B cell (primary cell): ENCODE data around the gene PREP. TPM values are rescaled to one million over a fixed set of nuclear protein-coding genes. Genes with fewer than 3 reads are reported as not detected.

Experiments used
- ATAC-seq: fragments of 200-7000 bp; cut with Tn5 transposase; one replicate; pipeline ENCODE4 v1.10.0; 2021; ENCODE audit warnings: low read depth, mild to moderate bottlenecking, moderate number of reproducible peaks, moderate library complexity
- CTCF ChIA-PET: fragments of 350-600 bp; sonication (Branson Sonifier 250); formaldehyde crosslinking; loops from one replicate; lab custom pipeline; 2021; ENCODE audit warnings: antibody characterized with exemption, inconsistent platforms; lab: Charles Lee
- POLR2A ChIA-PET: fragments of 350-600 bp; sonication (Branson Sonifier 250); formaldehyde crosslinking; loops from one replicate; lab custom pipeline; 2021; ENCODE audit warnings: antibody characterized with exemption; lab: Charles Lee
- DNase-seq: peaks from one replicate; pipeline ENCODE4 v3.0.0; 2013
- H2AFZ ChIP-seq: 2 replicates; pipeline ENCODE4 v1.6.1; 2012; ENCODE audit warnings: mild to moderate bottlenecking, low read depth, low read length; ENCODE audit not compliant: insufficient read depth, poor library complexity, severe bottlenecking
- H3K27ac ChIP-seq, 2 donors: 1 replicate in 1 of 2; 2 replicates in 1 of 2; pipeline ENCODE4 v1.5.1; 2012 to 2013; ENCODE audit warnings: low read length in 2 of 2, mild to moderate bottlenecking in 2 of 2, moderate library complexity in 1 of 2
- H3K27me3 ChIP-seq, 4 experiments: fragments of 200-600 bp in 1 of 4; sonication (generic) in 1 of 4; replicated peaks in 1 of 4; 1 replicate in 2 of 4; 2 replicates in 2 of 4; pipeline versions ENCODE4 v1.6.1 to v1.7.0; 2013 to 2016; ENCODE audit warnings: low read length in 3 of 4, mild to moderate bottlenecking in 2 of 4, mixed read lengths in 1 of 4, moderate library complexity in 1 of 4; ENCODE audit not compliant: insufficient read depth in 4 of 4, control insufficient read depth in 3 of 4; ENCODE audit errors: control extremely low read depth in 1 of 4
- H3K36me3 ChIP-seq, 2 experiments: replicated peaks in 1 of 2; 1 replicate in 1 of 2; 2 replicates in 1 of 2; pipeline versions ENCODE4 v1.6.1 to v1.7.1; 2013; ENCODE audit warnings: low read length in 1 of 2; ENCODE audit not compliant: insufficient read depth in 2 of 2, control insufficient read depth in 1 of 2; ENCODE audit errors: control extremely low read depth in 1 of 2, extremely low read depth in 1 of 2
- H3K4me1 ChIP-seq, 2 donors: fragments of 200-600 bp in 1 of 2; sonication (generic) in 1 of 2; 1 replicate in 1 of 2; 2 replicates in 1 of 2; pipeline versions ENCODE4 v1.5.1 to v1.6.1; 2013 to 2017; ENCODE audit warnings: low read length in 2 of 2; ENCODE audit not compliant: control insufficient read depth in 2 of 2, insufficient read depth in 2 of 2
- H3K4me2 ChIP-seq: replicated peaks from 2 replicates; pipeline ENCODE3; 2012; ENCODE audit warnings: mild to moderate bottlenecking, low read depth, low read length; ENCODE audit not compliant: poor library complexity, severe bottlenecking
- H3K4me3 ChIP-seq, 5 experiments: fragments of 200-600 bp in 1 of 5; sonication (generic) in 1 of 5; 1 replicate in 3 of 5; 2 replicates in 2 of 5; pipeline versions ENCODE4 v1.5.1 to v1.7.0; 2011 to 2016; ENCODE audit warnings: low read length in 4 of 5, mild to moderate bottlenecking in 4 of 5, low read depth in 2 of 5, control low read depth in 1 of 5, moderate library complexity in 1 of 5; ENCODE audit not compliant: insufficient read depth in 1 of 5; ENCODE audit errors: control extremely low read depth in 1 of 5, extremely low read depth in 1 of 5
- H3K79me2 ChIP-seq: fragments of 200-600 bp; sonication (generic); one replicate; pipeline ENCODE4 v1.6.0; 2016; ENCODE audit warnings: low read length; ENCODE audit not compliant: control insufficient read depth, insufficient read depth
- H3K9ac ChIP-seq: fragments of 200-600 bp; sonication (generic); 2 replicates; pipeline ENCODE4 v1.6.1; 2017; ENCODE audit warnings: mild to moderate bottlenecking, low read length, moderate library complexity
- H3K9me3 ChIP-seq, 3 donors: one replicate each; pipeline versions ENCODE4 v1.6.1 to v1.7.1; 2013; ENCODE audit warnings: low read length in 2 of 3; ENCODE audit not compliant: control insufficient read depth in 2 of 3, insufficient read depth in 1 of 3; ENCODE audit errors: control extremely low read depth in 1 of 3
- H4K20me1 ChIP-seq: 2 replicates; pipeline ENCODE4 v1.6.0; 2012; ENCODE audit warnings: mild to moderate bottlenecking, low read length; ENCODE audit not compliant: insufficient read depth, control insufficient read depth, poor library complexity, severe bottlenecking
- H3K27ac Mint-ChIP-seq: one replicate; pipeline ENCODE4 v1.8.0; 2021; ENCODE audit warnings: mixed read lengths
- H3K27me3 Mint-ChIP-seq: one replicate; pipeline ENCODE4 v1.8.0; 2021; ENCODE audit warnings: mixed read lengths
- H3K4me1 Mint-ChIP-seq: one replicate; pipeline ENCODE4 v1.8.0; 2021; ENCODE audit warnings: mixed read lengths
- H3K4me3 Mint-ChIP-seq: one replicate; pipeline ENCODE4 v1.8.0; 2021; ENCODE audit warnings: mixed read lengths
- H3K9me3 Mint-ChIP-seq: one replicate; pipeline ENCODE4 v1.8.0; 2022; ENCODE audit warnings: mixed read lengths; ENCODE audit not compliant: insufficient read depth
- EZH2 ChIP-seq: IDR thresholded peaks from 2 replicates; pipeline ENCODE4 v1.6.1; 2012; ENCODE audit warnings: borderline replicate concordance, low read depth, mild to moderate bottlenecking, moderate library complexity, low read length; ENCODE audit not compliant: insufficient read depth, poor library complexity, severe bottlenecking
- WGBS: methylation state at CpG from one replicate; pipeline ENCODE4 v1.1.5; 2013; ENCODE audit warnings: missing lambda C conversion rate; ENCODE audit not compliant: insufficient coverage; 5-methylcytosine and 5-hydroxymethylcytosine counted together
- intact Hi-C: fragments of 100-400 bp; cut with micrococcal nuclease; formaldehyde crosslinking; loops from one replicate; pipeline ENCODE4 v1.10.0; 2022
- polyA plus RNA-seq: library from polyadenylated mRNA; depleted of rRNA; stranded (reverse); fragments of >200 nt; gene quantifications from 2 replicates; pipeline ENCODE4 v1.2.3, GENCODE V29; 2012
- total RNA-seq, 2 donors: library from RNA; stranded (reverse); fragments of 120-200 nt in 1 of 2; gene quantifications; 1 replicate in 1 of 2; 2 replicates in 1 of 2; pipeline versions ENCODE4 v1.2.3 to v1.2.4, GENCODE V29; 2013 to 2022
- TF ChIP-seq, protein P1 (sequence below): fragments of 200-600 bp; IDR thresholded peaks from one replicate; pipeline ENCODE4 v1.8.0; 2022; ENCODE audit warnings: antibody characterized with exemption, mild to moderate bottlenecking

PREP gene
- total and polyA plus RNA-seq, 2 donors (not counting 1 experiment from before 2014, with no cell fraction given): 12.2 to 27.0 TPM

DNA sequence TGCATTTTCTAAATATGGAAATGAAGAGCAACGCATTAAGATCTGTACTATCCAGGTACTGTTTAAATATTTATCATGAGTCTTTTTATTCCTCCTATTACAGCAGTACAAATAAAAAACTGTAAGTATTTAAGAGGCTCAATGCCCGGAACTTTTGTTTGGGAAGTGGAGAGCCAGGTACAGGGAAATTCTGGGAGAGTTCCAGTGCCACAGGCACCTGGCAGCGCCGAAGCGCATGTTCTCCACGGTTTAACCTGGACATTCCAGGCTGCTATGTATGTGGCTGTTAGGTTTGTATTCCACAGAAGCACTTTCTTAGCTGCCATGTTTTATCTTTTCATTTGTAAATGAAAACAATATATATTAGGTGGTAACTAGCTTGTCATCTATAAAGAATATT lies 81.7 kb downstream of the PREP start:
- Mint-ChIP-seq H3K4me3 (no peak overlapping the region), H3K4me1 (no peaks in the 10 kb centered on the region), H3K27me3 (no peaks in the 10 kb centered on the region), H3K27ac (no peak overlapping the region), H3K9me3 (no peaks in the 10 kb centered on the region)
- H3K27ac ChIP-seq: no peak overlapping the region
- H3K4me3 ChIP-seq: no peak overlapping the region
- no peak overlapping the region for H3K4me2 ChIP-seq
- DNase-seq (no peak), ATAC-seq (no peak)
- no peaks in the 10 kb centered on the region for H3K4me1 ChIP-seq
- peaks cover 4 to 69% of the 10 kb centered on the region in 2 experiments for H3K36me3 ChIP-seq
- H3K9ac ChIP-seq: no peak overlapping the region
- intact Hi-C loops: no loop called here
- no peak overlapping the region for H2AFZ ChIP-seq
- ChIA-PET CTCF (no interaction called here), POLR2A (no interaction called here)
- no peaks in the 10 kb centered on the region for H3K9me3 ChIP-seq
- no peaks in the 10 kb centered on the region for H4K20me1 ChIP-seq
- WGBS: no CpG with 5 or more reads among the region's 6 CpGs
- no peaks in the 10 kb centered on the region for H3K27me3 ChIP-seq
- TF ChIP-seq EZH2: no peak
- TF ChIP-seq, protein P1, sequence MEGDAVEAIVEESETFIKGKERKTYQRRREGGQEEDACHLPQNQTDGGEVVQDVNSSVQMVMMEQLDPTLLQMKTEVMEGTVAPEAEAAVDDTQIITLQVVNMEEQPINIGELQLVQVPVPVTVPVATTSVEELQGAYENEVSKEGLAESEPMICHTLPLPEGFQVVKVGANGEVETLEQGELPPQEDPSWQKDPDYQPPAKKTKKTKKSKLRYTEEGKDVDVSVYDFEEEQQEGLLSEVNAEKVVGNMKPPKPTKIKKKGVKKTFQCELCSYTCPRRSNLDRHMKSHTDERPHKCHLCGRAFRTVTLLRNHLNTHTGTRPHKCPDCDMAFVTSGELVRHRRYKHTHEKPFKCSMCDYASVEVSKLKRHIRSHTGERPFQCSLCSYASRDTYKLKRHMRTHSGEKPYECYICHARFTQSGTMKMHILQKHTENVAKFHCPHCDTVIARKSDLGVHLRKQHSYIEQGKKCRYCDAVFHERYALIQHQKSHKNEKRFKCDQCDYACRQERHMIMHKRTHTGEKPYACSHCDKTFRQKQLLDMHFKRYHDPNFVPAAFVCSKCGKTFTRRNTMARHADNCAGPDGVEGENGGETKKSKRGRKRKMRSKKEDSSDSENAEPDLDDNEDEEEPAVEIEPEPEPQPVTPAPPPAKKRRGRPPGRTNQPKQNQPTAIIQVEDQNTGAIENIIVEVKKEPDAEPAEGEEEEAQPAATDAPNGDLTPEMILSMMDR: no peak
- no peaks in the 10 kb centered on the region for H3K79me2 ChIP-seq

DNA sequence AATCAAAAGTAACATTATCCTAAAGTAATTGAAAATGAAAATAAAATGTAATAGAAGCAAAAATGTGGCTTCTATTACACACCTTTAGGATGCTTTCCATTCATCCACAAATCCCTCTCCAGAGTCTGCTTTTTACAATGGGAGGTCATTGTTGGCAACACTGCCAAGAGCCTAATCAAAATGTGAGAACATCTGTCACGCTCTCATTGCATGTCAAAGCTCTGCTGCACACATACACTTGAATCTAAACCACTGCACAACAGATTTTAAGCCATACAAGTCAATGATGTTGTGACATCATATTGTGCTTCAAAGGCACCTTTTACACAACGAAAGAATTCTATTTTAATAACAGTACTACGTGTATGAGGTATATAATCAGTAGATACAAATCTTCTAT lies 82.1 kb downstream of the PREP start:
- intact Hi-C loops: no loop called here

More for the DNA sequence above, 82.1 kb downstream of the PREP start:
- Mint-ChIP-seq H3K27me3 (no peaks in the 10 kb centered on the region), H3K4me3 (no peak overlapping the region), H3K9me3 (no peaks in the 10 kb centered on the region), H3K27ac (no peak overlapping the region), H3K4me1 (no peaks in the 10 kb centered on the region)
- H4K20me1 ChIP-seq: no peaks in the 10 kb centered on the region
- H3K9ac ChIP-seq: no peak overlapping the region
- no peaks in the 10 kb centered on the region for H3K9me3 ChIP-seq
- no peak overlapping the region for H3K27ac ChIP-seq
- no CpG with 5 or more reads among the region's 3 CpGs for WGBS
- H3K79me2 ChIP-seq: no peaks in the 10 kb centered on the region
- TF ChIP-seq, protein P1: no peak
- TF ChIP-seq EZH2: no peak
- no peak for DNase-seq
- H3K4me3 ChIP-seq: no peak overlapping the region
- H3K4me2 ChIP-seq: no peak overlapping the region
- ChIA-PET CTCF (no interaction called here), POLR2A (no interaction called here)
- no peaks in the 10 kb centered on the region for H3K27me3 ChIP-seq
- no peaks in the 10 kb centered on the region for H3K4me1 ChIP-seq
- no peak for ATAC-seq
- H3K36me3 ChIP-seq: peaks cover 4 to 67% of the 10 kb centered on the region in 2 experiments
- no peak overlapping the region for H2AFZ ChIP-seq
